IMR-90 (cell line): ENCODE results near the gene TAF1D. TPM values are rescaled to one million over a fixed set of nuclear protein-coding genes. Genes with fewer than 3 reads are reported as not detected.

Source experiments
- ATAC-seq: fragments of 200-7000 bp; cut with Tn5 transposase; 2 replicates; pipeline ENCODE4 v1.9.1; 2020; ENCODE audit warnings: low read depth, mild to moderate bottlenecking, moderate library complexity
- BruUV-seq: library from RNA; stranded (reverse); fragments of 400-500 nt; replicated peaks from 2 replicates; lab custom pipeline; 2021; lab: Mats Ljungman, UMichigan
- CTCF ChIA-PET: fragments of 300-600 bp; formaldehyde crosslinking; extraction: SDS; loops from one replicate; lab custom pipeline; 2021; ENCODE audit warnings: antibody characterized with exemption; lab: Yijun Ruan, JAX
- POLR2A ChIA-PET: fragments of 300-600 bp; sonication (Branson Sonifier 250); formaldehyde crosslinking; loops from one replicate; lab custom pipeline; 2022; ENCODE audit warnings: antibody characterized with exemption; ENCODE audit not compliant: unreplicated experiment; lab: Charles Lee
- DNase-seq: peaks from one replicate; pipeline ENCODE4 v3.0.0; 2013
- H2AFZ ChIP-seq: replicated peaks from 2 replicates; pipeline ENCODE3; 2013; ENCODE audit warnings: low read length, mild to moderate bottlenecking; ENCODE audit not compliant: poor library complexity
- H2AK5ac ChIP-seq: 2 replicates; pipeline ENCODE4 v1.6.1; 2013; ENCODE audit warnings: low read depth, low read length, inconsistent platforms
- H2AK9ac ChIP-seq: replicated peaks from 2 replicates; pipeline ENCODE3; 2013; ENCODE audit warnings: mild to moderate bottlenecking, low read depth, low read length, moderate library complexity; ENCODE audit not compliant: poor library complexity
- H2BK120ac ChIP-seq: 2 replicates; pipeline ENCODE4 v1.6.1; 2013; ENCODE audit warnings: low read depth, low read length, inconsistent platforms
- H2BK15ac ChIP-seq: 3 replicates; pipeline ENCODE4 v1.6.1; 2013; ENCODE audit warnings: low read depth, low read length, inconsistent platforms
- H2BK20ac ChIP-seq: 2 replicates; pipeline ENCODE4 v1.6.1; 2013; ENCODE audit warnings: low read depth, mild to moderate bottlenecking, inconsistent platforms, low read length, moderate library complexity
- H2BK5ac ChIP-seq: 2 replicates; pipeline ENCODE4 v1.6.1; 2013; ENCODE audit warnings: mild to moderate bottlenecking, low read depth, low read length, inconsistent platforms; ENCODE audit not compliant: poor library complexity, severe bottlenecking
- H3K14ac ChIP-seq: replicated peaks from 2 replicates; pipeline ENCODE4 v1.6.1; 2013; ENCODE audit warnings: low read depth, low read length, inconsistent platforms
- H3K18ac ChIP-seq: 2 replicates; pipeline ENCODE4 v1.6.1; 2013; ENCODE audit warnings: low read depth, low read length, control low read depth
- H3K23ac ChIP-seq: 2 replicates; pipeline ENCODE4 v1.6.1; 2013; ENCODE audit warnings: low read depth, low read length, inconsistent platforms
- H3K27ac ChIP-seq: 2 replicates; pipeline ENCODE4 v1.5.1; 2013; ENCODE audit warnings: mild to moderate bottlenecking, control low read depth, low read length; ENCODE audit not compliant: insufficient read depth
- H3K27me3 ChIP-seq: 2 replicates; pipeline ENCODE4 v1.6.1; 2013; ENCODE audit warnings: low read length; ENCODE audit not compliant: control insufficient read depth, insufficient read depth
- H3K36me3 ChIP-seq: 2 replicates; pipeline ENCODE4 v1.6.1; 2013; ENCODE audit warnings: low read length, mixed read lengths; ENCODE audit not compliant: control insufficient read depth, insufficient read depth
- H3K4ac ChIP-seq: 2 replicates; pipeline ENCODE4 v1.6.1; 2013; ENCODE audit warnings: low read depth, low read length, inconsistent platforms
- H3K4me1 ChIP-seq: 2 replicates; pipeline ENCODE4 v1.6.1; 2013; ENCODE audit warnings: low read length, mixed read lengths; ENCODE audit not compliant: control insufficient read depth, insufficient read depth
- H3K4me2 ChIP-seq: 2 replicates; pipeline ENCODE4 v1.6.1; 2013; ENCODE audit warnings: low read depth, mild to moderate bottlenecking, control low read depth, low read length, moderate library complexity
- H3K4me3 ChIP-seq: 2 replicates; pipeline ENCODE4 v1.5.1; 2013; ENCODE audit warnings: low read depth, mild to moderate bottlenecking, control low read depth, low read length, moderate library complexity; ENCODE audit not compliant: insufficient read depth
- H3K56ac ChIP-seq: 2 replicates; pipeline ENCODE4 v1.6.1; 2013; ENCODE audit warnings: low read length, inconsistent platforms; ENCODE audit not compliant: insufficient read depth; ENCODE audit errors: extremely low read depth
- H3K79me1 ChIP-seq, 2 experiments: 2 replicates each; pipeline ENCODE4 v1.6.1; 2013; ENCODE audit warnings: low read length in 2 of 2, inconsistent platforms in 1 of 2, low read depth in 1 of 2
- H3K9ac ChIP-seq: 2 replicates; pipeline ENCODE4 v1.6.1; 2013; ENCODE audit warnings: low read depth, low read length, control low read depth
- H3K9me1 ChIP-seq: 2 replicates; pipeline ENCODE4 v1.6.1; 2013; ENCODE audit warnings: low read length, inconsistent platforms; ENCODE audit not compliant: insufficient read depth
- H3K9me3 ChIP-seq: 2 replicates; pipeline ENCODE4 v1.6.1; 2013; ENCODE audit warnings: low read length; ENCODE audit not compliant: control insufficient read depth, insufficient read depth
- H4K20me1 ChIP-seq: 2 replicates; pipeline ENCODE4 v1.6.1; 2013; ENCODE audit warnings: low read length, inconsistent platforms; ENCODE audit not compliant: insufficient read depth
- H4K5ac ChIP-seq: 2 replicates; pipeline ENCODE4 v1.6.1; 2013; ENCODE audit warnings: mild to moderate bottlenecking, low read depth, low read length, control low read depth
- H4K8ac ChIP-seq, 2 experiments: 2 replicates each; pipeline ENCODE4 v1.6.1; 2013; ENCODE audit warnings: low read depth in 2 of 2, low read length in 2 of 2, control low read depth in 1 of 2, inconsistent platforms in 1 of 2
- H4K91ac ChIP-seq: 2 replicates; pipeline ENCODE4 v1.6.1; 2013; ENCODE audit warnings: low read depth, low read length, inconsistent platforms; ENCODE audit not compliant: insufficient read depth
- BHLHE40 ChIP-seq: fragments of 150-350 bp; IDR thresholded peaks from 2 replicates; pipeline ENCODE4 v1.6.1; 2016; ENCODE audit warnings: mild to moderate bottlenecking, low read depth, low read length
- CHD1 ChIP-seq: IDR thresholded peaks from 2 replicates; pipeline ENCODE4 v1.6.1; 2012; ENCODE audit warnings: low read depth, low read length, improper control_type of control experiment
- FOS ChIP-seq: fragments of 150-350 bp; IDR thresholded peaks from 2 replicates; pipeline ENCODE4 v1.6.1; 2016; ENCODE audit warnings: low read depth, low read length
- MAFK ChIP-seq: IDR thresholded peaks from 2 replicates; pipeline ENCODE4 v1.6.1; 2012; ENCODE audit warnings: low read depth, low read length, improper control_type of control experiment
- MAZ ChIP-seq: IDR thresholded peaks from 2 replicates; pipeline ENCODE4 v1.6.1; 2012; ENCODE audit warnings: low read depth, mild to moderate bottlenecking, low read length, improper control_type of control experiment, moderate library complexity, borderline replicate concordance
- MXI1 ChIP-seq: IDR thresholded peaks from 2 replicates; pipeline ENCODE4 v1.6.1; 2012; ENCODE audit warnings: low read depth, mild to moderate bottlenecking, low read length, moderate library complexity, borderline replicate concordance
- NFE2L2 ChIP-seq: fragments of 150-350 bp; IDR thresholded peaks from 2 replicates; pipeline ENCODE4 v1.6.1; 2016; ENCODE audit warnings: low read depth, mild to moderate bottlenecking, low read length
- RCOR1 ChIP-seq: IDR thresholded peaks from 2 replicates; pipeline ENCODE4 v1.6.1; 2012; ENCODE audit warnings: mild to moderate bottlenecking, low read length, improper control_type of control experiment; ENCODE audit not compliant: insufficient replicate concordance
- RFX5 ChIP-seq: IDR thresholded peaks from 2 replicates; pipeline ENCODE4 v1.8.0; 2012; ENCODE audit warnings: low read depth, mild to moderate bottlenecking, low read length, moderate library complexity
- WGBS, 2 experiments: methylation state at CpG; one replicate each; pipeline versions ENCODE4 v1.1.5 to v1.1.7; 2013; ENCODE audit warnings: missing lambda C conversion rate in 2 of 2; ENCODE audit not compliant: insufficient read length in 1 of 2; ENCODE audit errors: extremely low coverage in 2 of 2; 5-methylcytosine and 5-hydroxymethylcytosine counted together
- dilution Hi-C: fragments of 300-500 bp; cut with HindIII; formaldehyde crosslinking; loops from one replicate; pipeline ENCODE4 v1.14.3; 2018; ENCODE audit warnings: low sequenced_read_pairs; ENCODE audit not compliant: unreplicated experiment
- in situ Hi-C: fragments of 300-500 bp; cut with MboI; formaldehyde crosslinking; loops from 3 replicates; pipeline ENCODE4 v1.14.3; 2019; ENCODE audit warnings: low sequenced_read_pairs, inconsistent platforms, mixed read lengths
- intact Hi-C: fragments of 100-400 bp; cut with micrococcal nuclease; formaldehyde crosslinking; loops from 2 replicates; pipeline ENCODE4 v1.10.0; 2022
- polyA plus RNA-seq, 3 experiments: library from polyadenylated mRNA; depleted of rRNA; stranded (reverse); fragments of >200 nt; gene quantifications; 2 replicates each; pipeline ENCODE4 v1.2.3, GENCODE V29; 2012; ENCODE audit warnings: low replicate concordance in 1 of 3
- total RNA-seq: library from RNA; depleted of rRNA; stranded (reverse); fragments of >200 nt; gene quantifications from 2 replicates; pipeline ENCODE4 v1.2.3, GENCODE V29; 2012
- TF ChIP-seq, protein P1 (sequence below): conservative IDR thresholded peaks from 2 replicates; pipeline ENCODE4 v1.5.1; 2012; ENCODE audit warnings: mild to moderate bottlenecking, low read depth, low read length, improper control_type of control experiment
- TF ChIP-seq, protein P2 (sequence below): fragments of 150-350 bp; IDR thresholded peaks from 2 replicates; pipeline ENCODE4 v1.6.1; 2016; ENCODE audit warnings: low read depth, mild to moderate bottlenecking, low read length, moderate library complexity, borderline replicate concordance
- TF ChIP-seq, protein P3 (sequence below): fragments of 150-350 bp; IDR thresholded peaks from 2 replicates; pipeline ENCODE4 v1.6.1; 2017; ENCODE audit warnings: mild to moderate bottlenecking, antibody characterized with exemption, low read length, low read depth

The TAF1D gene
- total and polyA plus RNA-seq, 2 of the 4 experiments (the other 2 are of a cell fraction) = 56.8 to 133 TPM

DNA sequence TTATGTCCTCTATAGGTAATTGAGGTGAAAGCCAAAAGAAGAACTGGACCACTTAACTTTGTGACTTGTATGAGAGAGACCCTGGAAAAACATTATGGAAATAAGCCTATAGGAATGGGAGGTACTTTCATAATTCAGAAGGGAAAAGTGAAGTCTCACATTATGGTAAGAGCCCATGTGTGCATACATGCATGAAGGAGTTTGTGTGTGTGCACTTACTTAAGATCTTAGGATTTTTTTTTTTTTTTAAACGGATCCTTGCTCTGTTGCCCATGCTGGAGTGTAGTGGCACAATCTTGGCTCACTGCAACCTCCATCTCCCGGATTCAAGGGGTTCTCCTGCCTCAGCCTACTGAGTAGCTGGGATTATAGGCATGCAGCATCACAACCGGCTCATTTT lies 16.0 kb upstream of the TAF1D start:
- peaks cover 32% of the 10 kb centered on the region for H3K36me3 ChIP-seq
- H4K20me1 ChIP-seq = no peaks in the 10 kb centered on the region
- no TSS peak for BruUV-seq
- dilution Hi-C loops = no loop called here
- no peak overlapping the region for H3K9ac ChIP-seq
- H3K4me2 ChIP-seq = no peak overlapping the region
- H3K27ac ChIP-seq = no peak overlapping the region
- in situ Hi-C loops = no loop called here
- no peak for DNase-seq
- no peak overlapping the region for H4K8ac ChIP-seq
- no peak overlapping the region for H2BK15ac ChIP-seq
- H3K4me3 ChIP-seq = no peak overlapping the region
- TF ChIP-seq NFE2L2 (no peak), RFX5 (no peak), BHLHE40 (no peak), MAZ (no peak), RCOR1 (no peak), MXI1 (no peak), CHD1 (no peak), FOS (no peak), MAFK (no peak)
- TF ChIP-seq, protein P1, sequence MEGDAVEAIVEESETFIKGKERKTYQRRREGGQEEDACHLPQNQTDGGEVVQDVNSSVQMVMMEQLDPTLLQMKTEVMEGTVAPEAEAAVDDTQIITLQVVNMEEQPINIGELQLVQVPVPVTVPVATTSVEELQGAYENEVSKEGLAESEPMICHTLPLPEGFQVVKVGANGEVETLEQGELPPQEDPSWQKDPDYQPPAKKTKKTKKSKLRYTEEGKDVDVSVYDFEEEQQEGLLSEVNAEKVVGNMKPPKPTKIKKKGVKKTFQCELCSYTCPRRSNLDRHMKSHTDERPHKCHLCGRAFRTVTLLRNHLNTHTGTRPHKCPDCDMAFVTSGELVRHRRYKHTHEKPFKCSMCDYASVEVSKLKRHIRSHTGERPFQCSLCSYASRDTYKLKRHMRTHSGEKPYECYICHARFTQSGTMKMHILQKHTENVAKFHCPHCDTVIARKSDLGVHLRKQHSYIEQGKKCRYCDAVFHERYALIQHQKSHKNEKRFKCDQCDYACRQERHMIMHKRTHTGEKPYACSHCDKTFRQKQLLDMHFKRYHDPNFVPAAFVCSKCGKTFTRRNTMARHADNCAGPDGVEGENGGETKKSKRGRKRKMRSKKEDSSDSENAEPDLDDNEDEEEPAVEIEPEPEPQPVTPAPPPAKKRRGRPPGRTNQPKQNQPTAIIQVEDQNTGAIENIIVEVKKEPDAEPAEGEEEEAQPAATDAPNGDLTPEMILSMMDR = no peak
- TF ChIP-seq, protein P2, sequence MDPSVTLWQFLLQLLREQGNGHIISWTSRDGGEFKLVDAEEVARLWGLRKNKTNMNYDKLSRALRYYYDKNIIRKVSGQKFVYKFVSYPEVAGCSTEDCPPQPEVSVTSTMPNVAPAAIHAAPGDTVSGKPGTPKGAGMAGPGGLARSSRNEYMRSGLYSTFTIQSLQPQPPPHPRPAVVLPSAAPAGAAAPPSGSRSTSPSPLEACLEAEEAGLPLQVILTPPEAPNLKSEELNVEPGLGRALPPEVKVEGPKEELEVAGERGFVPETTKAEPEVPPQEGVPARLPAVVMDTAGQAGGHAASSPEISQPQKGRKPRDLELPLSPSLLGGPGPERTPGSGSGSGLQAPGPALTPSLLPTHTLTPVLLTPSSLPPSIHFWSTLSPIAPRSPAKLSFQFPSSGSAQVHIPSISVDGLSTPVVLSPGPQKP = no peak
- TF ChIP-seq, protein P3, sequence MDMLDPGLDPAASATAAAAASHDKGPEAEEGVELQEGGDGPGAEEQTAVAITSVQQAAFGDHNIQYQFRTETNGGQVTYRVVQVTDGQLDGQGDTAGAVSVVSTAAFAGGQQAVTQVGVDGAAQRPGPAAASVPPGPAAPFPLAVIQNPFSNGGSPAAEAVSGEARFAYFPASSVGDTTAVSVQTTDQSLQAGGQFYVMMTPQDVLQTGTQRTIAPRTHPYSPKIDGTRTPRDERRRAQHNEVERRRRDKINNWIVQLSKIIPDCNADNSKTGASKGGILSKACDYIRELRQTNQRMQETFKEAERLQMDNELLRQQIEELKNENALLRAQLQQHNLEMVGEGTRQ = no peak
- no peak overlapping the region for H2BK5ac ChIP-seq
- H3K9me3 ChIP-seq = no peaks in the 10 kb centered on the region
- H3K14ac ChIP-seq = no peak overlapping the region
- intact Hi-C loops = no loop called here
- H2AK9ac ChIP-seq = no peak overlapping the region
- no peaks in the 10 kb centered on the region for H3K4me1 ChIP-seq
- H2BK120ac ChIP-seq = no peak overlapping the region
- WGBS, 2 experiments = 100% methylated on average over 2 of the region's 3 CpGs; no CpG with 5 or more reads in 1 of the 2 experiments
- no peak for ATAC-seq
- H2AK5ac ChIP-seq = no peak overlapping the region
- H4K5ac ChIP-seq = no peak overlapping the region
- H3K79me1 ChIP-seq = no peaks in the 10 kb centered on the region
- ChIA-PET CTCF (no interaction called here), POLR2A (no interaction called here)
- no peak overlapping the region for H2AFZ ChIP-seq
- no peaks in the 10 kb centered on the region for H3K9me1 ChIP-seq
- no peak overlapping the region for H3K23ac ChIP-seq
- H4K91ac ChIP-seq = no peak overlapping the region
- no peak overlapping the region for H3K56ac ChIP-seq
- no peak overlapping the region for H2BK20ac ChIP-seq
- H3K4ac ChIP-seq = no peak overlapping the region
- no peak overlapping the region for H3K18ac ChIP-seq
- no peaks in the 10 kb centered on the region for H3K27me3 ChIP-seq
